ENCODE results near the gene DAP3.
"Not testable (repeated sequence)": the region's sequence is repeated elsewhere in the genome, so short reads cannot be mapped to it uniquely, and the experiment has no call there.

The DAP3 gene

GRCh38 chr1:155687705-155688323, 1.1 kb upstream of the DAP3 start:
- DNase-seq (ENCODE audit: low read depth), result not testable (repeated sequence)

DNA sequence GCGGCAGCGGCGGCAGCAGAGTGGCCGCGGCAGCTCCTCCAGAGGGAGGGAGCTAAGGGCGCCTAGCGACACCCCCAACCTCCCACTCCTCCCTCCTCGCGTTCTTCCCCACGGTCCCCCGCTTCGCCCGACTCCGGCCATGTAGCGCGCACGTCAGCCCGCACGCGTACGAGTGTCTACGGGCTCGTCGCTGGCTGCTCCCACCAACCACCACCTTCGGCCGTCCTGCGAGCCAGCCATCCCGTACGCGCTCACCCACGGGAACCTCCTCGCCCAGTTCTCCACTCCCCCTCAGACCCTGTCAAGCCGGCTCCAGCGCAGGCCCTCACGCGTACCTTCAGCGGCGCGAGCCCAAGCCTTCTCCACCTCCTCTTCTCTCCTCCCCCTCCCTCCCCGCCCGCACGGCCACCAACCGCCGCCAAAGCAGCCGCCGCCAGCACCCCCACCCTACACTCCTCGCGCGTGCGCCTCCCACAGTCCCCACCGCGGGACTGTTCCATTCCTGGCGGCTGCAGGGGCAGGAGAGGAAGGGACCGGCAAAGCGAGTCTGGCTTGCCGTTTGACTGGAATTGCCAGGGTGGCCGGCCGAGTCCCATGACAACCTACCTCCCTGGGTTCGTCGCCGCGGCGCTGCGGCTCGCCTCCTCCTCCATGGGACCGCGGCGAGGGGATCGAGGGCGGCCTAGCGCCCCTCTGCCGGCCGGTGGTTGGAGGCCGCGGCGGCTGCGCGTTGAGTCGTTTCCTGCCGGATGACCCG, 389 bp upstream of the DAP3 start, which contains the start of gene YY1AP1:
Gene YY1AP1, minus strand, starts transcription at position 451 of the 757 bp plus-strand sequence. CDS start 8,338 bp downstream, outside the sequence.
- peak; percentile 46 for DNase-seq (ENCODE audit: low read depth)

DNA sequence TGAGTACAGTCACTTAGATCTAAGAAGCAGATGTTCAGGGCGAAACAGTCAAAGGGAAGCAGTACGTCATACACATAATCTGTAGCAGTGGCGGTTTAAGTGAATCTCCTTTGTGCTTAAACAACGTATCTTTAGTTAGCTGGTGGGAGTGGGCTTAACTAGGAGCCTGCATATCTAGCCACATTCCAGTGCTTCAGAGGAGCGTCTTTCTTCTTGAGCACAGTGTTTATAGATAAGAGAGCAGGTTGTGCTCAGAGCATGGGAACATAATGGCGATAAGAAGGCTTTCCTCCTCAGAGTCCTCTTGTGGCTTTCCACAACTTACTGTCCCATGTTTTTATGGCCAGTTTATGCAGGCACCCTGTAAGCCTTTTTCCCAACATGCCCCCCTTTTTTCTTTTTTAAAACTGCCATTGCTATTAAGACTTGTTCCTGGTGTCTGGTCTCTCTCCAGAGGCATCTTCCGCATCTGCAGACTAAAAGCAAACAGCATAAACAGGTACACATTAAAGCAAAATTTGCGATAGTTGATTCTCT, 3.2 kb downstream of the DAP3 start:
- no peak for DNase-seq (ENCODE audit: low read depth)

DNA sequence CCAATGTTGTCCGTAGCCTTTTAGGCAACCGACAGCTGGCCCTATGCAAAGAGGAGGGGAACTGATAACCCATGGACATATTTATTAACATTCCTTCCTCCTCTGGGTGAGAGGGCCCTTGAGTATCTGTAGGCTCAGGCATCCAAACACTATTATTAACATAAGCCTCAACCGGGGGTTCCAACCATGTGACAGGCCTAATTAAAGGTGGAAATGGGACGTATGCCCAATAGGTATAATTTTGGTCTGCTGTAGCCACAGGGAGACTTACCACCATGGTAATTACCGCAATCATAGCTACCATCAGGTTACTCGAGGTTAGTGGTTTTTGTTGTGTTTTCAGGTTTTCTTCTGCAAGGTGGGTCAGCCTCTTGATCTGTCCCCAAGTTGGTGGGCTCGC, 5.3 kb downstream of the DAP3 start:
- DNase-seq (ENCODE audit: low read depth), result no peak

DNA sequence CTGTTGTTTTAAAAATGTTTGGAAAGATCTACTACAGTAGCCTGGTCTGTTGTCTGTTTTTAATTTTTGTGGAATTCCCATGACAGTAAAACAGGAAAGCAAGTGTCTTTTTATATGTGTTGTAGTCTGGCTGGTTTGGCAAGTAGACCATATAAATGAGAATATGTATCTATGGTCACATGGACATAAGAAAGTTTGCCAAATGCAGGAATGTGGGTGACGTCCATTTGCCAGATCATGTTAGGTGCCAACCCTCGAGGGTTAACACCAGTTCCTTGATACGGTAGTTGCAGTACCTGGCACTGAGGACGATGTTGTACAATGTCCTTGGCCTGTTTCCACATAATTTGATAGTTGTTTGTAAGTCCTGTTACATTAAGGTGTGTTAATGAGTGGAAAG, 6.2 kb downstream of the DAP3 start:
- no peak for DNase-seq (ENCODE audit: low read depth)

- no peak for DNase-seq (ENCODE audit: low read depth)
Measured at GRCh38 chr1:155695608-155696007, 6.7 kb downstream of the DAP3 start.

DNA sequence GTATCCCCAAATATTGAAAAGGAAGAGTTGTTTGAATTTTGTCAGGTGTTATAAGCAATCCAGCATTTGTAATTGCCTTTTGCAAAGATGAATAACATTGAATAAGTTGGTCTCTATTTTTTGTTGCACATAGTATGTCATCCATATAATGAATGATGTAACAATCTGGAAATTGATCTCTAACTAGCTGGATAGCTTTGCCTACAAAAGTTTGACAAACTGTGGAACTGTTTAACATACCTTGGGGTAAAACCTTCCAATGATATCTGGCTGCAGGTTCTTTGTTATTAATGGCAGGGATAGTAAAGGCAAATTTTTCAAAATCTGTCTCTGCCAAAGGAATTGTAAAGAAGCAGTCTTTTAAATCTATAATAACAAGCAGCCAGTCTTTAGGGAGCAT, 7.6 kb downstream of the DAP3 start:
- no peak for DNase-seq (ENCODE audit: low read depth)

- DNase-seq (ENCODE audit: low read depth), result no peak
Measured at GRCh38 chr1:155697046-155697445, 8.2 kb downstream of the DAP3 start.

DNA sequence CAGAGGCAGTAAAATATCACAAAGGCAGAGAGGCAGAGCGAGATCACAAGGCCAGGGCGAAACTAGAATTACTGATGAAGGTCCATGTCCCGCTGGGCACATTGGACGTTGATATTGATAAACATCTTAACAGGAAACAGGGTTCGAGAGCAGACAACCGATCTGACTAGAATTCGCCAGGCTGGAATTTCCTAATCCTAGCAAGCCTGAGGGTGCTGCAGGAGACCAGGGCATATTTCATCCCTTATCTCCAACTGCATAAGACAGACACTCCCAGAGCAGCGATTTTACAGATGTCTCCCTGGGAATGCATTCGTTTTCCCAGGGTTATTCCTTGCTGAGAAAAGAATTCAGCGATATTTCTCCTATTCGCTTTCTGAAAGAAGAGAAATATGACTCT, 8.7 kb downstream of the DAP3 start:
- DNase-seq (ENCODE audit: low read depth), result not testable (repeated sequence)

DNA sequence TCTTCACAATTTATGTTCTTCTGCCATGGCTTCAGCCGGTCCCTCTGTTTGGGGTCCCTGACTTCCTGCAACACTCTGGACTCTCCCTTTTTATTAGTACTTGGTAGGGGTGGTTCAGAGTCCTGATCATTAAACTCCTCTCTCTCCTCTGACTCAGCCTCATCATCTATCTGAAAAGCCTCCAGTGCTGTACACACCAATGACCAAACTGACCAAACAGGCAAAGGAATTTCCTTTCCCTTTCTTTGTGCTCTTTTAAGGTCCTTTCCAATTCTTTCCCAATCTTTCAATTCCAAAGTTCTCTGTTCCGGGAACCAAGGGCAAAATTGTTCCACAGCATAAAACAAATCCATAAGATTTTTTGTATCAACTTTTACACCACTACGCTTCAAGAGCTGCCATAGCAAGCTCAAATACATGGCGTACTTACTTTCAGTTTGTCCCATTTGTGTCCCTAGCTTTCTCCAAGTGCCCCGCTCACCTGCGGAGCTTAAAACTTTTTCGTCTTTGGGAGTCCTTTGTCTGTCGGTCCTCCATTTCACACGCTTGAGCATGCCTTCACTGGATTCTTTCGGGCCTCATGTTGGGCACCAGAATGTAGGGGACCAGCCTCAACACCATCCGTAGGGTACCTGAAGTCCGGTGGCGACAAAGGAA, 9.6 kb downstream of the DAP3 start:
- peak; percentile 59 for DNase-seq (ENCODE audit: low read depth)

- not testable (repeated sequence) for DNase-seq (ENCODE audit: low read depth)
Measured at GRCh38 chr1:155699062-155699461, 10.2 kb downstream of the DAP3 start.

DNA sequence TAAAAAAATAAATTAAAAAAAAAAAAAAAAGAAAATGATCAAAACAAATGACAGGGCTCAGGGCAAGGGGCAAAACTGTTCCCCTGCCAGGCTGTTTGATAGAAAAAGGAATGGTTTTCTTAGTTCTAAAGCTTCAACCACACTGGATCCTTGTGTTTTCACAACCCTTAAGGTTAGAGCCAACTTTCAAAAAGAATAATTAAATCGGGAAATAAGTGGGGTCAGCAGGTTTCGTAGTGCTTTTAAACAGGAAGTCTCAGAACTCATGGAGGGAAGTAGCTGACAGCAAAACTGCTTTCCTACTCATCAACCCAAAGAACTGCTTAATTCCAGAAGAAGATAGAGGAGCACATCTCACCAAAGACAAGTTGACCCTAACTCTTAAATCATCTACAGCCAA, 12.8 kb downstream of the DAP3 start:
- not testable (repeated sequence) for DNase-seq (ENCODE audit: low read depth)

DNA sequence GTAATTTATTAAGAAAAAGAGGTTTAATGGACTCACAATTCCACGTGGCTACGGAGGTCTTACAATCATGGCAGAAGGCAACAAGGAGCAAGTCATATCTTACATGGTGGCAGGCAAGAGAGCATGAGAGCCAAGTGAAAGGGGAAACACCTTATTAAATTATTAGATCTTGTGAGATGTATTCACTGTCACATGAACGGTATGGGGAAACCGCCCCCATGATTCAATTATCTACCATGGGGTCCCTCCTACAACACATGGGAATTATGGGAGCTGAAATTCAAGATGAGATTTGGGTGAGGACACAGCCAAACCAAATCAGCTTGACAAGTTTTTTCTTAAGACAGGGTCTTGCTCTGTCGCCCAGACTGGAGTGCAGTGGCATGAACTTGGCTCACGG, 14.3 kb downstream of the DAP3 start:
- no peak for DNase-seq (ENCODE audit: low read depth)

DNA sequence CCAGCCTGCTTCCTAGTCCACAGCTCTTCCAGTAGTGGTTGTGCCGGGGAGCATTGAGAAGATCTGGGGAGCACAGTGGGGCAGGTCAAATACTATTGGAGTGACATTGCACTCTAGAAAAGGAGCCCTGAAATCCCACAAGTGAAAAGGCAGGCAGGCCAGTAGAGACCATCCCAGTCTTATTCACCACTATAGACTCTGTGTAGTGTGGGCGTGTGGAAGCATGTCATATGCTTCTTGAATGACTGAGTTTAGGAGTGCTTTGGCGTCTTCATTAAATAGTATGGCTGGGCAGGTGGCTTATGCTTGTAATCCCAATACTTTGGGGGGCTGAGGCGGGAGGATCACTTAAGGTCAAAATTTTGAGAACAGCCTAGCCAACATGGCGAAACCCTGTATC, 15.5 kb downstream of the DAP3 start:
- not testable (repeated sequence) for DNase-seq (ENCODE audit: low read depth)

GRCh38 chr1:155706139-155706538, 17.2 kb downstream of the DAP3 start:
- DNase-seq (ENCODE audit: low read depth), result no peak

GRCh38 chr1:155709391-155709790, 20.5 kb downstream of the DAP3 start:
- DNase-seq (ENCODE audit: low read depth), result no peak

- not testable (repeated sequence) for DNase-seq (ENCODE audit: low read depth)
Measured at GRCh38 chr1:155711457-155711856, 22.6 kb downstream of the DAP3 start.

- DNase-seq (ENCODE audit: low read depth), result not testable (repeated sequence)
Measured at GRCh38 chr1:155712636-155713035, 23.7 kb downstream of the DAP3 start.

DNA sequence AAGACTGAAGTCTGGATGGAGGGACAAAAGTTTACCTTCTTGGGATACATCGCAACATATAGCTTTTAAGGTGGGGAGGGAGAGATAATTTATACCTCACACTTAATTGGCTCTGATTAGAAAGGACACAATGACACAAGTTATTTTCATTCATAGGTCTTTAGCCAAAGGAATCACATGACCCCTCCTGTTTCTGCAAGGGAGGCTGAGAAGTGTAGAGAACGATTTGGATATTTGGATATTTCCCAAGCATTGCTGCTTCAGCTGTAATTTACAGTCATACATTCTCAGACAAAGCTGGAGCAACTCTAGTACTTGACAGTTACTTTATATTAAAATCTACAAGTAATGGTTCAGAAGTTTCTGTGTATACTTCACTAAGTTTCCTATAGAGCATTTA, 24.2 kb downstream of the DAP3 start:
- no peak for DNase-seq (ENCODE audit: low read depth)

- not testable (repeated sequence) for DNase-seq (ENCODE audit: low read depth)
Measured at GRCh38 chr1:155715056-155715455, 26.2 kb downstream of the DAP3 start.

- DNase-seq (ENCODE audit: low read depth), result no peak
Measured at GRCh38 chr1:155715777-155716176, 26.9 kb downstream of the DAP3 start.

GRCh38 chr1:155717041-155717440, 28.1 kb downstream of the DAP3 start:
- no peak for DNase-seq (ENCODE audit: low read depth)
